GM21619 (cell line): ENCODE results near the gene PTPN11.
A peak's percentile ranks its signal among the peaks of the same experiment; 100 is the strongest.
"Not testable (repeated sequence)": the region's sequence is repeated elsewhere in the genome, so short reads cannot be mapped to it uniquely, and the experiment has no call there.

Experiments
- ATAC-seq: cut with Tn5 transposase; IDR thresholded peaks from one replicate; pipeline ENCODE4 v1.9.1; 2021; ENCODE audit not compliant: unreplicated experiment

Gene PTPN11

GRCh38 chr12:112418608-112419296 is at the start of gene PTPN11:
Gene PTPN11, plus strand, starts transcription at chr12:112418947. Its CDS starts 165 bp downstream, at chr12:112419112.
- ATAC-seq, result peak; percentile 77

- ATAC-seq, result no peak
Observed at GRCh38 chr12:112370199-112370598, 48.5 kb upstream of the PTPN11 start.

- no peak for ATAC-seq
Observed at GRCh38 chr12:112370868-112371510, 47.8 kb upstream of the PTPN11 start.

GRCh38 chr12:112374166-112374740 is 44.5 kb upstream of the PTPN11 start:
- ATAC-seq, result no peak

- no peak for ATAC-seq
Observed at GRCh38 chr12:112375105-112375504, 43.6 kb upstream of the PTPN11 start.

- ATAC-seq, result no peak
Observed at GRCh38 chr12:112380663-112381405, 37.9 kb upstream of the PTPN11 start.

- ATAC-seq, result peak; percentile 59
Observed at GRCh38 chr12:112381406-112381882, 37.3 kb upstream of the PTPN11 start.

GRCh38 chr12:112381883-112382796 is 36.6 kb upstream of the PTPN11 start, which contains the start of gene HECTD4:
Gene HECTD4, minus strand, starts transcription at chr12:112382431. Its CDS starts 303 bp downstream, at chr12:112382128.
- ATAC-seq, result peak; percentile 89

- ATAC-seq, result no peak
Observed at GRCh38 chr12:112382866-112383265, 35.9 kb upstream of the PTPN11 start.

DNA sequence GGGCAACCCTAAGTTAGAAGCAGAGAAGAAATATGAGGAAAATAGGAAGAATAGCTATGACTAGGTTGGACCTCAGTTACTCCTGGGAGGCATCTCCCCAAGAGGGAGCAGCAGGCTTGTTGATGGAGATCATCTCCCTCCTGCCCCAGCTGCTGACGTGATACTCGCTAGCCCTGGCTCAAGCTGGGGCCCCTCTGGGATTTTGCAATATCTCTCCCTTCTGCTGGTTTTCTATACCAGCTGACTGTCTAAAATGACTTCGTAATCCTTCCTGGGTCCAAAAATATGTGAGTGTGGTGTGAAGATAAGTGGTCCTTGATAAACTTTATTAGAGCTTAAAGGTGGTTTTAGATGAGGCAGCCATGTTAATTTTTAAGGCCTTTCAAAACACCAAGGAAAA is 32.0 kb upstream of the PTPN11 start:
- ATAC-seq, result no peak

DNA sequence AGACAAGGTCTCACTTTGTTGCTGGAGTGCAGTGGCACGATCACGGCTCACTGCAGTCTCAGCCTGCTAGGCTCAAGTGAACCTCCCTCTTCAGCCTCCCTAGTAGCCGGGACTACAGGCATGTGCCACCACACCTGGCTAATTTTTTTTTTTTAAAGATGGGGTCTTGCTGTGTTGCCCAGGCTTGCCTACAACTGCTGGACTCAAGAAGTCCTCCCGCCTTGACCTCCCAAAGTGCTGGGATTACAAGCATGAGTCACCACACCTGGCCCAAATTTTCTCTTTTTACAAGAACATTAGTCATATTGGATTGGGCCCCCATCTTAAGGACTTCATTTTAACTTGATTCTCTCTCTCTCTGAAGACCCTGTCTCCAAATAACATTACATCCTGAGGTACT is 29.5 kb upstream of the PTPN11 start:
- no peak for ATAC-seq

GRCh38 chr12:112389922-112390654 is 28.7 kb upstream of the PTPN11 start:
- not testable (repeated sequence) for ATAC-seq

DNA sequence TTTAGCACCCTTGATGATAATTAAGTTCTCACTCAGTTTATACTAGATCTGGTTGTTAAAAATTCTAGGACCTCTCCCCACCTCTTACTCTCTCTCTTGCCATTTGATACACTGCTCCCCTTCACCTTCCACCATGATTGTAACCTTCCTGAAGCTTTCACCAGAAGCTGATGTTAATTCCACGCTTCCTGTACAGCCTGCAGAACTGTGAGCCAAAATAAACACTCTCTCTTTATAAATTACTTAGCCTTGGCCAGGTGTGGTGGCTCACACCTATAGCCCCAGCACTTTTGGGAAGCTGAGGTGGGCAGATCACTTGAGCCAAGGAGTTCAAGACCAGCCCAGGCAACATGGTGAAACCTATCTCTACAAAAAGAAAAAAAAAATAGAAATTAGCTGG is 25.4 kb upstream of the PTPN11 start:
- ATAC-seq, result no peak

GRCh38 chr12:112401054-112401453 is 17.7 kb upstream of the PTPN11 start:
- no peak for ATAC-seq

- no peak for ATAC-seq
Observed at GRCh38 chr12:112401903-112402498, 16.7 kb upstream of the PTPN11 start.

GRCh38 chr12:112406519-112407488 is 11.9 kb upstream of the PTPN11 start:
- no peak for ATAC-seq

GRCh38 chr12:112407683-112408082 is 11.1 kb upstream of the PTPN11 start:
- not testable (repeated sequence) for ATAC-seq

- ATAC-seq, result no peak
Observed at GRCh38 chr12:112408621-112409020, 10.1 kb upstream of the PTPN11 start.
